Measurements from ENCODE around the gene TMOD3. TPM values are rescaled to one million over a fixed set of nuclear protein-coding genes. Genes with fewer than 3 reads are reported as not detected.

The TMOD3 gene
- total and polyA plus RNA-seq, 2 donors from 2014 or later: 8.9 to 49.0 TPM

DNA sequence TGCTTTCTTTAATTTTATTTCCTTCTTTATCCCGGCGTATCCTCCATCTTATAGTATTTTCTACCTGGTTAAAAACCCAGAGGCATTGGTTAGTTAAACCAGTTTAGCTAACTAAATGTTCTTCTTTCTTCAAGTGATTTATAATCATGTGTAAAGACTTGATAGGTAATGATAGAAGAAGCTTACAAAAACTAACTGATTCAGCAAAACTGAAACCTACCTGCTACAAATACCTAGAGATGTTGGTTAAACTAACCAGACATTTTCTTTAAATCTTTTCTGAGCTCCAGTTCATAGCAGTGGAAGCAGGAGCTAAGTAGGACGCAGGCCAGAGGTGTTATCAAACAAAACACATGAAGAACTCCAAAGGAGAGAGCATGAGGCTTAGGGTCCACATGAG lies 97.4 kb downstream of the TMOD3 start:
- FAIRE-seq (no peak), DNase-seq (no peak)
- peaks cover 0 to 9% (median 7%) of the 10 kb centered on the region in 3 donors for H3K36me3 ChIP-seq (ENCODE audit: control insufficient read depth in 2 of 3, insufficient read depth in 3 of 3, low read length in 3 of 3)
- no peaks in the 10 kb centered on the region for H3K9me3 ChIP-seq (ENCODE audit: control insufficient read depth in 2 of 3, insufficient read depth in 1 of 3, low read length in 3 of 3)
- H3K4me1 ChIP-seq (ENCODE audit: control insufficient read depth in 2 of 3, insufficient read depth in 2 of 3, low read depth in 1 of 3, low read length in 3 of 3): no peaks in the 10 kb centered on the region
- H3K27ac ChIP-seq (ENCODE audit: low read depth in 2 of 2, low read length in 2 of 2): no peak overlapping the region
- no peak overlapping the region for H3K4me3 ChIP-seq (ENCODE audit: low read length in 3 of 3)
- H3K9ac ChIP-seq (ENCODE audit: low read length in 3 of 3): no peak overlapping the region
- intact Hi-C loops (cut with DNase I): no loop called here
- H3K27me3 ChIP-seq (ENCODE audit: control insufficient read depth, insufficient read depth, low read length): no peaks in the 10 kb centered on the region
- TF ChIP-seq, protein P1, sequence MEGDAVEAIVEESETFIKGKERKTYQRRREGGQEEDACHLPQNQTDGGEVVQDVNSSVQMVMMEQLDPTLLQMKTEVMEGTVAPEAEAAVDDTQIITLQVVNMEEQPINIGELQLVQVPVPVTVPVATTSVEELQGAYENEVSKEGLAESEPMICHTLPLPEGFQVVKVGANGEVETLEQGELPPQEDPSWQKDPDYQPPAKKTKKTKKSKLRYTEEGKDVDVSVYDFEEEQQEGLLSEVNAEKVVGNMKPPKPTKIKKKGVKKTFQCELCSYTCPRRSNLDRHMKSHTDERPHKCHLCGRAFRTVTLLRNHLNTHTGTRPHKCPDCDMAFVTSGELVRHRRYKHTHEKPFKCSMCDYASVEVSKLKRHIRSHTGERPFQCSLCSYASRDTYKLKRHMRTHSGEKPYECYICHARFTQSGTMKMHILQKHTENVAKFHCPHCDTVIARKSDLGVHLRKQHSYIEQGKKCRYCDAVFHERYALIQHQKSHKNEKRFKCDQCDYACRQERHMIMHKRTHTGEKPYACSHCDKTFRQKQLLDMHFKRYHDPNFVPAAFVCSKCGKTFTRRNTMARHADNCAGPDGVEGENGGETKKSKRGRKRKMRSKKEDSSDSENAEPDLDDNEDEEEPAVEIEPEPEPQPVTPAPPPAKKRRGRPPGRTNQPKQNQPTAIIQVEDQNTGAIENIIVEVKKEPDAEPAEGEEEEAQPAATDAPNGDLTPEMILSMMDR (IDR thresholded peaks at IDR 0.05; ENCODE audit: borderline replicate concordance, extremely low read depth, insufficient read depth): no peak

DNA sequence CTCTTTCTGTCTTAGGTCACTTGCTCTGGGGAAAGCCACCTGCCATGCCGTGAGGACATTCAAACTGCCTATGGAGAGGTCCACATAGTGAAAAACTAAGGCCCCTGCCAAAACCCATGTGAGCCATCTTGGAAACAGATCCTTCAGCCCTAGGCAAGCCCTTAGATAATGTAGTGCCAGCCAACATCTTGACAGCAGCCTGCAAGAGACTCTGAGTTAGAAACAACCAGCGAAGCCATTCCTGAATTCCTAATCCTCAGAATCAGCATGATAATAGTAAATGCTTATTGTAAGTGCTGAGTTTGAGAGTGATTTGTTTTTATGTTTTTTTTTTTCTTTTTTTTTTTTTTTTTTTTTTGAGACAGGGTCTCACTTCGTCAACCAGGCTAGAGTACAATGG lies 101.6 kb downstream of the TMOD3 start:
- Histone ChIP-seq H3K27me3 (ENCODE audit: control insufficient read depth, insufficient read depth, low read length) (no peaks in the 10 kb centered on the region), H3K9me3 (ENCODE audit: control insufficient read depth in 2 of 3, insufficient read depth in 1 of 3, low read length in 3 of 3) (no peaks in the 10 kb centered on the region), H3K36me3 (ENCODE audit: control insufficient read depth in 2 of 3, insufficient read depth in 3 of 3, low read length in 3 of 3) (peaks cover 0 to 4% (median 0%) of the 10 kb centered on the region in 3 donors), H3K27ac (ENCODE audit: low read depth in 2 of 2, low read length in 2 of 2) (no peak overlapping the region), H3K4me1 (ENCODE audit: control insufficient read depth in 2 of 3, insufficient read depth in 2 of 3, low read depth in 1 of 3, low read length in 3 of 3) (no peaks in the 10 kb centered on the region), H3K9ac (ENCODE audit: low read length in 3 of 3) (no peak overlapping the region), H3K4me3 (ENCODE audit: low read length in 3 of 3) (no peak overlapping the region)
- FAIRE-seq: no peak
- DNase-seq: no peak
- TF ChIP-seq, protein P1 (IDR thresholded peaks at IDR 0.05; ENCODE audit: borderline replicate concordance, extremely low read depth, insufficient read depth): no peak
- intact Hi-C loops (cut with DNase I): no loop called here

DNA sequence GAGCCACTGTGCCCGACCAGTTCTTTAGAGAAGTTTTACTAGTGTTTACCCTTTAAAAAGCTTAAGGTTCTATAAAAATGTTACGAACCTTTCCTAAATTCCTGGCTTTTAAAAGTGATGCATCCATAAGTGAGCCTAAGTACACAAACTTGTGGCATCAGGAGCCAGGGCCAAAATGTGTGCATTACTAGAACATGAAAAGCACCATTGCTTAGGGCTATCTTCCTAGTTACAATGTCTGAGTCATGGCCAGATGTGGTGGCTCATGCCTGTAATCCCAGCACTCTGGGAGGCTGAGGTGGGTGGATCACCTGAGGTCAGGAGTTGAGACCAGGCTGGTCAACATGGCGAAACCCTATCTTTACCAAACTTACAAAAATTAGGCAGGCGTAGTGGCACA lies 102.2 kb downstream of the TMOD3 start:
- no peak for DNase-seq
- FAIRE-seq: no peak
- H3K27me3 ChIP-seq (ENCODE audit: control insufficient read depth, insufficient read depth, low read length): no peaks in the 10 kb centered on the region
- H3K36me3 ChIP-seq (ENCODE audit: control insufficient read depth in 2 of 3, insufficient read depth in 3 of 3, low read length in 3 of 3): peaks cover 0 to 4% (median 0%) of the 10 kb centered on the region in 3 donors
- H3K4me1 ChIP-seq (ENCODE audit: control insufficient read depth in 2 of 3, insufficient read depth in 2 of 3, low read depth in 1 of 3, low read length in 3 of 3): no peaks in the 10 kb centered on the region
- intact Hi-C loops (cut with DNase I): no loop called here
- no peaks in the 10 kb centered on the region for H3K9me3 ChIP-seq (ENCODE audit: control insufficient read depth in 2 of 3, insufficient read depth in 1 of 3, low read length in 3 of 3)
- no peak overlapping the region for H3K27ac ChIP-seq (ENCODE audit: low read depth in 2 of 2, low read length in 2 of 2)
- H3K4me3 ChIP-seq (ENCODE audit: low read length in 3 of 3): no peak overlapping the region
- H3K9ac ChIP-seq (ENCODE audit: low read length in 3 of 3): no peak overlapping the region
- TF ChIP-seq, protein P1 (IDR thresholded peaks at IDR 0.05; ENCODE audit: borderline replicate concordance, extremely low read depth, insufficient read depth): no peak

DNA sequence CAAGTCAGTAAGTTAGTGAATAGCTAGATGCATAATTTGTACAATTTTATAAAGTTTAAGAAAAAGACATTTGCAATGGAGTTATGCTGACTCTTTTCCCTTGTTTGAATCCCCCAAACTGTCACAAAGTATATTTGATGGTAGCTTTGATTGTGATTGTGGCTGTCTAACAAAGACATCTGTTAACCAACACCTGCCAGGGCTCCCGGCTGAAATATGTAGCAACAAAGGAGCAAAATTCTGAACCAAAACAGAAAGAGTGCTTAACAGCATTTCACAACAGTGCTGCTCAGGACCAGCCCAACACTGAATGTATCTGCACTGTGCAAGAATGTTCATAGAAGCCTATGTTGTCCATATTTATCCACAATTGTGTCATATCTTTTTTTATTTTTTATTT lies 102.7 kb downstream of the TMOD3 start:
- H3K9me3 ChIP-seq (ENCODE audit: control insufficient read depth in 2 of 3, insufficient read depth in 1 of 3, low read length in 3 of 3): no peaks in the 10 kb centered on the region
- no peak for DNase-seq
- TF ChIP-seq, protein P1 (IDR thresholded peaks at IDR 0.05; ENCODE audit: borderline replicate concordance, extremely low read depth, insufficient read depth): no peak
- no peak overlapping the region for H3K4me3 ChIP-seq (ENCODE audit: low read length in 3 of 3)
- intact Hi-C loops (cut with DNase I): no loop called here
- H3K27me3 ChIP-seq (ENCODE audit: control insufficient read depth, insufficient read depth, low read length): no peaks in the 10 kb centered on the region
- H3K4me1 ChIP-seq (ENCODE audit: control insufficient read depth in 2 of 3, insufficient read depth in 2 of 3, low read depth in 1 of 3, low read length in 3 of 3): no peaks in the 10 kb centered on the region
- H3K9ac ChIP-seq (ENCODE audit: low read length in 3 of 3): no peak overlapping the region
- H3K27ac ChIP-seq (ENCODE audit: low read depth in 2 of 2, low read length in 2 of 2): no peak overlapping the region
- FAIRE-seq: no peak
- H3K36me3 ChIP-seq (ENCODE audit: control insufficient read depth in 2 of 3, insufficient read depth in 3 of 3, low read length in 3 of 3): peaks cover 0 to 4% (median 0%) of the 10 kb centered on the region in 3 donors
